ENCODE results near the gene LRMDA. TPM values are rescaled to one million over a fixed set of nuclear protein-coding genes. Genes with fewer than 3 reads are reported as not detected.

Gene LRMDA
- total RNA-seq, 1 donor from 2014 or later: 5.2 TPM

DNA sequence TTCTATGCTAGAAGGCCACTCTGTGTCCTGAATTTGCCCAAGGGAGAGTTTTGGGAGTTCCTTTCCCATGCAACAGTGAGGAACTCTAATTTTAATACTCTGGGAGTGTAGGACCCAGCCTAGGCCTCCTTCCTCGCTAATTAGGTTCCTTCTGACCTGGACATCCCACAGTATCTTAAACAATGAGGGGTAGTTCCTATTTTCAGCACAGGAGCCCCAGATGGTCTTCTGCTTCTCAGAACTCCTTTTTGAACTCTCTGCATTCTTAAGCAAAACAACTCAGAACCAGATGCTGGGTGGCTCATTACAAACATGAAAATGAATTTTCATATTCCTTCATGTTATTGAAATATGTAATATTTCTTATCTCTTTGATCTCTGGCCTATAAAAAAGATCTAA lies 116.9 kb downstream of the LRMDA start:
- peaks cover 5% of the 10 kb centered on the region for H3F3A ChIP-seq (ENCODE audit: low read depth)
- H3K4me2 ChIP-seq: no peak overlapping the region

DNA sequence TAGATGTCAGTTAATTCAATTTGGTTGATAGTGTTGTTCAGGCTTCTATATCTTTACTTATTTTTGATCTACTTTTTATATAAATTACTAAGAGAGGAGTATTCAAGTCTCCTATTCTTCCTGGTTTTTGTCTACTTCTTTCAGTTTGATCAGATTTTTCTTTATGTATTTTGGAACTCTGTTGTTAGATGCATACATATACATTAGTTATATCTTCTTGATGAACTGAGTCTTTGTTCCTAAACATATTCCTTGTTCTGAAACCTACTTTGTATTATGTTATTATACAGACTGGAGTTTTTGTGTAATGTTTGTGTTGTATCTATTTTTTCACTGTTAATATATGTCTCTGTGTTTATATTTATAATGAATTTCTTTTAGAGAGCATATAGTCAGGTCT lies 118.8 kb downstream of the LRMDA start:
- Mint-ChIP-seq H3K27ac (no peak overlapping the region), H3K27me3 (ENCODE audit: insufficient read depth, low read depth) (peaks cover 5% of the 10 kb centered on the region), H3K9me3 (peaks cover 40% of the 10 kb centered on the region), H3K4me3 (no peak overlapping the region), H3K4me1 (peaks cover 7% of the 10 kb centered on the region), H3K36me3 (no peaks in the 10 kb centered on the region)
- Histone ChIP-seq H3K9me3 (ENCODE audit: low read depth) (peaks cover 11% of the 10 kb centered on the region), H3K27me3 (no peaks in the 10 kb centered on the region), H3F3A (ENCODE audit: low read depth) (no peaks in the 10 kb centered on the region), H3K4me1 (peaks cover 12% of the 10 kb centered on the region), H3K79me2 (ENCODE audit: low read depth) (no peaks in the 10 kb centered on the region), H3K4me2 (no peak overlapping the region), H3K9ac (no peak overlapping the region), H3K4me3 (no peak overlapping the region), H4K20me1 (ENCODE audit: low read depth) (no peaks in the 10 kb centered on the region), H3K27ac (no peak overlapping the region), H2AFZ (replicated peaks) (no peak overlapping the region), H3K36me3 (no peaks in the 10 kb centered on the region)
- no peak for DNase-seq (ENCODE audit: low spot score)
- TF ChIP-seq, protein P1, sequence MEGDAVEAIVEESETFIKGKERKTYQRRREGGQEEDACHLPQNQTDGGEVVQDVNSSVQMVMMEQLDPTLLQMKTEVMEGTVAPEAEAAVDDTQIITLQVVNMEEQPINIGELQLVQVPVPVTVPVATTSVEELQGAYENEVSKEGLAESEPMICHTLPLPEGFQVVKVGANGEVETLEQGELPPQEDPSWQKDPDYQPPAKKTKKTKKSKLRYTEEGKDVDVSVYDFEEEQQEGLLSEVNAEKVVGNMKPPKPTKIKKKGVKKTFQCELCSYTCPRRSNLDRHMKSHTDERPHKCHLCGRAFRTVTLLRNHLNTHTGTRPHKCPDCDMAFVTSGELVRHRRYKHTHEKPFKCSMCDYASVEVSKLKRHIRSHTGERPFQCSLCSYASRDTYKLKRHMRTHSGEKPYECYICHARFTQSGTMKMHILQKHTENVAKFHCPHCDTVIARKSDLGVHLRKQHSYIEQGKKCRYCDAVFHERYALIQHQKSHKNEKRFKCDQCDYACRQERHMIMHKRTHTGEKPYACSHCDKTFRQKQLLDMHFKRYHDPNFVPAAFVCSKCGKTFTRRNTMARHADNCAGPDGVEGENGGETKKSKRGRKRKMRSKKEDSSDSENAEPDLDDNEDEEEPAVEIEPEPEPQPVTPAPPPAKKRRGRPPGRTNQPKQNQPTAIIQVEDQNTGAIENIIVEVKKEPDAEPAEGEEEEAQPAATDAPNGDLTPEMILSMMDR (IDR thresholded peaks at IDR 0.05): no peak
- no peak for TF ChIP-seq EZH2 (IDR thresholded peaks at IDR 0.05)
- no peak for TF ChIP-seq EZH2phosphoT487 (IDR thresholded peaks at IDR 0.05)

More for the DNA sequence above, 116.9 kb downstream of the LRMDA start:
- no peaks in the 10 kb centered on the region for H3K27me3 ChIP-seq
- peaks cover 8% of the 10 kb centered on the region for H3K27me3 Mint-ChIP-seq (ENCODE audit: insufficient read depth, low read depth)
- no peak overlapping the region for H3K27ac ChIP-seq
- H3K4me1 Mint-ChIP-seq: peaks cover 25% of the 10 kb centered on the region
- H3K27ac Mint-ChIP-seq: no peak overlapping the region
- no peak overlapping the region for H3K4me3 ChIP-seq
- peaks cover 43% of the 10 kb centered on the region for H3K9me3 Mint-ChIP-seq
- no peak for TF ChIP-seq EZH2 (IDR thresholded peaks at IDR 0.05)
- TF ChIP-seq, protein P1 (IDR thresholded peaks at IDR 0.05): no peak
- no peak for TF ChIP-seq EZH2phosphoT487 (IDR thresholded peaks at IDR 0.05)
- H3K9me3 ChIP-seq (ENCODE audit: low read depth): peaks cover 11% of the 10 kb centered on the region
- no peaks in the 10 kb centered on the region for H3K36me3 ChIP-seq
- no peaks in the 10 kb centered on the region for H3K36me3 Mint-ChIP-seq
- no peaks in the 10 kb centered on the region for H3K79me2 ChIP-seq (ENCODE audit: low read depth)
- no peak overlapping the region for H3K9ac ChIP-seq
- H3K4me1 ChIP-seq: peaks cover 30% of the 10 kb centered on the region
- H3K4me3 Mint-ChIP-seq: no peak overlapping the region
- DNase-seq (ENCODE audit: low spot score): no peak
- no peak overlapping the region for H2AFZ ChIP-seq (replicated peaks)
- no peaks in the 10 kb centered on the region for H4K20me1 ChIP-seq (ENCODE audit: low read depth)

DNA sequence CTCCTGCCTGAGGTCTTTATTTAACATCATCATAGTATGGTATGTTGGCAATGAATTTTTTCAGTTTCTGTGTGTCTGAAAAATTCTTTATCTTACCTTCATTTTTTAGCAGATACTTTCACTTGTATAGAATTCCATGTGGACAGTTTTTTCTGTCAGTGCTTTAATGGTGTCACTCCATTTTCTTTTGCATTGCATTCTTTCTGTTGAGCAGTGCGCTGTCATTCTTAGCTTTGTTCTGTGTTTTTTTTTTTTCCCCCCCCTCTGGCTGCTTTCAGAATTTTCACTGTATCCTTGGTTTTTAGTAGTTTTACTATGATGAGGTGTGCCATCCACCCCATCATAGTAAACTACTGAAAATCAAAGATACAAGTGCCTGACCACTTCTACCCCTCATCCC lies 120.7 kb downstream of the LRMDA start:
- H4K20me1 ChIP-seq (ENCODE audit: low read depth): no peaks in the 10 kb centered on the region
- H3K79me2 ChIP-seq (ENCODE audit: low read depth): no peaks in the 10 kb centered on the region
- H3K36me3 Mint-ChIP-seq: no peaks in the 10 kb centered on the region
- no peak overlapping the region for H3K9ac ChIP-seq
- H3K27me3 ChIP-seq: no peaks in the 10 kb centered on the region
- no peak for TF ChIP-seq EZH2 (IDR thresholded peaks at IDR 0.05)
- TF ChIP-seq, protein P1 (IDR thresholded peaks at IDR 0.05): no peak
- no peak for TF ChIP-seq EZH2phosphoT487 (IDR thresholded peaks at IDR 0.05)
- peaks cover 9% of the 10 kb centered on the region for H3K4me1 ChIP-seq
- H3K27ac Mint-ChIP-seq: no peak overlapping the region
- no peak overlapping the region for H3K27ac ChIP-seq
- H3K36me3 ChIP-seq: no peaks in the 10 kb centered on the region
- peaks cover 5% of the 10 kb centered on the region for H3K27me3 Mint-ChIP-seq (ENCODE audit: insufficient read depth, low read depth)
- no peak overlapping the region for H2AFZ ChIP-seq (replicated peaks)
- peaks cover 38% of the 10 kb centered on the region for H3K9me3 Mint-ChIP-seq
- no peaks in the 10 kb centered on the region for H3K4me1 Mint-ChIP-seq
- H3K4me2 ChIP-seq: no peak overlapping the region
- H3K9me3 ChIP-seq (ENCODE audit: low read depth): peaks cover 11% of the 10 kb centered on the region
- H3F3A ChIP-seq (ENCODE audit: low read depth): no peaks in the 10 kb centered on the region
- no peak overlapping the region for H3K4me3 ChIP-seq
- H3K4me3 Mint-ChIP-seq: no peak overlapping the region
- DNase-seq (ENCODE audit: low spot score): no peak

Data from neural progenitor cell (in vitro differentiated cells).